ENCODE measurements around the gene DLG2.

The DLG2 gene

GRCh38 chr11:83871054-83871453, 1756.1 kb downstream of the DLG2 start:
- H3K27ac ChIP-seq (replicated peaks) = no peak overlapping the region
- TF ChIP-seq SPI1 (IDR thresholded peaks at IDR 0.05; ENCODE audit: borderline replicate concordance, low read depth) (no peak), POLR2AphosphoS5 (IDR thresholded peaks at IDR 0.05; ENCODE audit: low read depth) (no peak), REST (IDR thresholded peaks at IDR 0.05; ENCODE audit: insufficient replicate concordance, low read depth) (no peak), GABPA (IDR thresholded peaks at IDR 0.05; ENCODE audit: low read depth) (no peak), CTCF (IDR thresholded peaks at IDR 0.05; ENCODE audit: insufficient read depth, low read length) (no peak)
- no peak for DNase-seq (ENCODE audit: low read depth in 1 of 2, low spot score in 1 of 2)
- H3K4me3 ChIP-seq (replicated peaks; ENCODE audit: insufficient read depth, low read length) = no peak overlapping the region
- H3K27me3 ChIP-seq (ENCODE audit: insufficient read depth, poor library complexity, severe bottlenecking) = no peaks in the 10 kb centered on the region

- no peak overlapping the region for H3K4me3 ChIP-seq (replicated peaks; ENCODE audit: insufficient read depth, low read length)
- no peak overlapping the region for H3K27ac ChIP-seq (replicated peaks)
- TF ChIP-seq POLR2AphosphoS5 (IDR thresholded peaks at IDR 0.05; ENCODE audit: low read depth) = no peak
- TF ChIP-seq CTCF (IDR thresholded peaks at IDR 0.05; ENCODE audit: insufficient read depth, low read length) = no peak
- no peak for TF ChIP-seq REST (IDR thresholded peaks at IDR 0.05; ENCODE audit: insufficient replicate concordance, low read depth)
- no peak for TF ChIP-seq GABPA (IDR thresholded peaks at IDR 0.05; ENCODE audit: low read depth)
- TF ChIP-seq SPI1 (IDR thresholded peaks at IDR 0.05; ENCODE audit: borderline replicate concordance, low read depth) = no peak
- H3K27me3 ChIP-seq (ENCODE audit: insufficient read depth, poor library complexity, severe bottlenecking) = no peaks in the 10 kb centered on the region
- no peak for DNase-seq (ENCODE audit: low read depth in 1 of 2, low spot score in 1 of 2)
These were observed 1760.5 kb downstream of the DLG2 start for GRCh38 chr11:83866655-83867054.

GRCh38 chr11:83865636-83866461, 1761.3 kb downstream of the DLG2 start:
- no peaks in the 10 kb centered on the region for H3K27me3 ChIP-seq (ENCODE audit: insufficient read depth, poor library complexity, severe bottlenecking)
- H3K27ac ChIP-seq (replicated peaks) = no peak overlapping the region
- no peak overlapping the region for H3K4me3 ChIP-seq (replicated peaks; ENCODE audit: insufficient read depth, low read length)
- TF ChIP-seq CTCF (IDR thresholded peaks at IDR 0.05; ENCODE audit: insufficient read depth, low read length) (no peak), REST (IDR thresholded peaks at IDR 0.05; ENCODE audit: insufficient replicate concordance, low read depth) (no peak), SPI1 (IDR thresholded peaks at IDR 0.05; ENCODE audit: borderline replicate concordance, low read depth) (no peak), GABPA (IDR thresholded peaks at IDR 0.05; ENCODE audit: low read depth) (no peak), POLR2AphosphoS5 (IDR thresholded peaks at IDR 0.05; ENCODE audit: low read depth) (no peak)
- no peak for DNase-seq (ENCODE audit: low read depth in 1 of 2, low spot score in 1 of 2)
